HG02973 (cell line): ENCODE data around the gene DUSP9.
"Not testable (repeated sequence)": the region's sequence is repeated elsewhere in the genome, so short reads cannot be mapped to it uniquely, and the experiment has no call there.

Experiments
- ATAC-seq: cut with Tn5 transposase; IDR thresholded peaks from one replicate; pipeline ENCODE4 v1.9.1; 2021; ENCODE audit warnings: moderate library complexity; ENCODE audit not compliant: unreplicated experiment

The DUSP9 gene

GRCh38 chrX:153646620-153647373 lies at the start of gene DUSP9:
DUSP9 (plus strand) TSS chrX:153647203; CDS start chrX:153647954, 751 bp downstream.
- ATAC-seq, result no peak

GRCh38 chrX:153598541-153599191 lies 48.3 kb upstream of the DUSP9 start, which contains the start of gene CCNQ:
CCNQ (minus strand) TSS chrX:153599139; CDS start chrX:153599073, 66 bp downstream.
- peak; percentile 54 for ATAC-seq

- ATAC-seq, result peak; percentile 81
These were observed 47.6 kb upstream of the DUSP9 start for GRCh38 chrX:153599192-153600031.

- no peak for ATAC-seq
These were observed 47.0 kb upstream of the DUSP9 start for GRCh38 chrX:153600032-153600373.

- no peak for ATAC-seq
These were observed 46.1 kb upstream of the DUSP9 start for GRCh38 chrX:153600921-153601320.

GRCh38 chrX:153601511-153602110 lies 45.4 kb upstream of the DUSP9 start:
- no peak for ATAC-seq

GRCh38 chrX:153602601-153603000 lies 44.4 kb upstream of the DUSP9 start:
- ATAC-seq, result no peak

- ATAC-seq, result no peak
These were observed 43.8 kb upstream of the DUSP9 start for GRCh38 chrX:153603131-153603656.

- not testable (repeated sequence) for ATAC-seq
These were observed 42.2 kb upstream of the DUSP9 start for GRCh38 chrX:153604666-153605380.

- no peak for ATAC-seq
These were observed 40.5 kb upstream of the DUSP9 start for GRCh38 chrX:153606503-153606902.

GRCh38 chrX:153608376-153608775 lies 38.6 kb upstream of the DUSP9 start:
- ATAC-seq, result no peak

- no peak for ATAC-seq
These were observed 38.2 kb upstream of the DUSP9 start for GRCh38 chrX:153608806-153609205.

- no peak for ATAC-seq
These were observed 36.8 kb upstream of the DUSP9 start for GRCh38 chrX:153609917-153610835.

- ATAC-seq, result no peak
These were observed 36.2 kb upstream of the DUSP9 start for GRCh38 chrX:153610836-153611213.

GRCh38 chrX:153611298-153612095 lies 35.5 kb upstream of the DUSP9 start:
- ATAC-seq, result no peak

GRCh38 chrX:153612413-153612812 lies 34.6 kb upstream of the DUSP9 start:
- ATAC-seq, result no peak

- ATAC-seq, result no peak
These were observed 32.2 kb upstream of the DUSP9 start for GRCh38 chrX:153614818-153615217.

GRCh38 chrX:153620576-153620975 lies 26.4 kb upstream of the DUSP9 start:
- ATAC-seq, result no peak
